Upper lobe of left lung (tissue), 4 donors: ENCODE results near the gene CACNA1S.

ENCODE experiments used
- POLR2A ChIP-seq, 4 donors: fragments of 450-650 bp; IDR thresholded peaks; one replicate each; pipeline ENCODE4 v1.5.1; 2016 to 2017; ENCODE audit warnings: antibody characterized with exemption in 4 of 4, mild to moderate bottlenecking in 2 of 4
- POLR2AphosphoS5 ChIP-seq, 2 donors: sonication (generic); formaldehyde crosslinking; IDR thresholded peaks; one replicate each; pipeline ENCODE4 v1.5.1; 2017; ENCODE audit warnings: antibody characterized with exemption in 2 of 2
- TF ChIP-seq, protein P1 (sequence below), 6 experiments: fragments of 450-650 bp in 4 of 6; fragments of 200-600 bp in 2 of 6; sonication (generic) in 2 of 6; IDR thresholded peaks; one replicate each; pipeline ENCODE4 v1.5.1; 2016 to 2019; ENCODE audit warnings: antibody characterized with exemption in 6 of 6

DNA sequence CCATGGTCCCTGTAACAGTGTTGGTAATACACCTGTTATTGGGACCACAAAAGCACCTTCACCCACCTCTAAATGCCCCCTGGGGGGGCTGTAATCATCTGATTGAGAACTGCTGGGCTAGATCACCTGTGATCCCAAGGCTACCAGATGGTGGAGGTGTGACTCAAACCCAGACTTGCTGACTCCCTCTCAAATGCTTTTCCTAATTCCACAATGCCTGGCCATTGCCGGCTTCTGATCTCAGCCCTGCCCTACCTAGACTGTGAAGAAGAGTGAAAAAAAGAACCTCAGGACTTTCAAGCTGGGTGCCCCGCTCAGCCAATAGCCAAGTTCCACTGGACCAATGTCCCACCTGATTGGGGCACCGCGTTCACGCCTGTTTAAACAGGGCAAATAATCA lies 32.5 kb upstream of the CACNA1S start:
- TF ChIP-seq, protein P1, sequence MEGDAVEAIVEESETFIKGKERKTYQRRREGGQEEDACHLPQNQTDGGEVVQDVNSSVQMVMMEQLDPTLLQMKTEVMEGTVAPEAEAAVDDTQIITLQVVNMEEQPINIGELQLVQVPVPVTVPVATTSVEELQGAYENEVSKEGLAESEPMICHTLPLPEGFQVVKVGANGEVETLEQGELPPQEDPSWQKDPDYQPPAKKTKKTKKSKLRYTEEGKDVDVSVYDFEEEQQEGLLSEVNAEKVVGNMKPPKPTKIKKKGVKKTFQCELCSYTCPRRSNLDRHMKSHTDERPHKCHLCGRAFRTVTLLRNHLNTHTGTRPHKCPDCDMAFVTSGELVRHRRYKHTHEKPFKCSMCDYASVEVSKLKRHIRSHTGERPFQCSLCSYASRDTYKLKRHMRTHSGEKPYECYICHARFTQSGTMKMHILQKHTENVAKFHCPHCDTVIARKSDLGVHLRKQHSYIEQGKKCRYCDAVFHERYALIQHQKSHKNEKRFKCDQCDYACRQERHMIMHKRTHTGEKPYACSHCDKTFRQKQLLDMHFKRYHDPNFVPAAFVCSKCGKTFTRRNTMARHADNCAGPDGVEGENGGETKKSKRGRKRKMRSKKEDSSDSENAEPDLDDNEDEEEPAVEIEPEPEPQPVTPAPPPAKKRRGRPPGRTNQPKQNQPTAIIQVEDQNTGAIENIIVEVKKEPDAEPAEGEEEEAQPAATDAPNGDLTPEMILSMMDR (IDR thresholded peaks at IDR 0.05) = no peak
- no peak for TF ChIP-seq POLR2A (IDR thresholded peaks at IDR 0.05)
- TF ChIP-seq POLR2AphosphoS5 (IDR thresholded peaks at IDR 0.05) = no peak
